Fibroblast of lung (primary cell): ENCODE results near the gene ODAD4. TPM values are rescaled to one million over a fixed set of nuclear protein-coding genes. Genes with fewer than 3 reads are reported as not detected.

Source experiments
- DNase-seq, 2 donors: peaks; one replicate each; pipeline versions ENCODE4 v3.0.0 to v3.0.0-alpha.2; 2010; ENCODE audit warnings: low read depth in 2 of 2
- H2AFZ ChIP-seq: 2 replicates; pipeline ENCODE4 v1.5.1; 2012; ENCODE audit warnings: low read length, control low read depth, inconsistent platforms
- H3K27ac ChIP-seq: 2 replicates; pipeline ENCODE4 v1.5.1; 2011; ENCODE audit warnings: low read length, control low read depth; ENCODE audit not compliant: insufficient read depth
- H3K27me3 ChIP-seq: 2 replicates; pipeline ENCODE4 v1.5.1; 2011; ENCODE audit warnings: mild to moderate bottlenecking, low read length; ENCODE audit not compliant: control insufficient read depth, insufficient read depth
- H3K36me3 ChIP-seq: 2 replicates; pipeline ENCODE4 v1.5.1; 2011; ENCODE audit warnings: low read length; ENCODE audit not compliant: control insufficient read depth, insufficient read depth
- H3K4me1 ChIP-seq: 2 replicates; pipeline ENCODE4 v1.5.1; 2011; ENCODE audit warnings: low read length; ENCODE audit not compliant: control insufficient read depth, insufficient read depth; ENCODE audit errors: extremely low read depth
- H3K4me2 ChIP-seq: 2 replicates; pipeline ENCODE4 v1.5.1; 2011; ENCODE audit warnings: low read length, control low read depth; ENCODE audit not compliant: insufficient read depth; ENCODE audit errors: extremely low read depth
- H3K4me3 ChIP-seq, 4 experiments: fragments of 200-600 bp in 1 of 4; sonication (generic) in 1 of 4; replicated peaks in 1 of 4; 2 replicates each; pipeline ENCODE4 v1.5.1; 2011 to 2016; ENCODE audit warnings: low read length in 4 of 4, low read depth in 3 of 4, mild to moderate bottlenecking in 3 of 4, control low read depth in 2 of 4, inconsistent platforms in 1 of 4, mixed read lengths in 1 of 4; ENCODE audit not compliant: insufficient read depth in 1 of 4; ENCODE audit errors: control extremely low read depth in 1 of 4
- H3K79me2 ChIP-seq: 2 replicates; pipeline ENCODE4 v1.5.1; 2012; ENCODE audit warnings: mild to moderate bottlenecking, low read length, inconsistent platforms; ENCODE audit not compliant: control insufficient read depth, insufficient read depth
- H3K9ac ChIP-seq: 2 replicates; pipeline ENCODE4 v1.5.1; 2011; ENCODE audit warnings: mild to moderate bottlenecking, low read length, control low read depth; ENCODE audit not compliant: insufficient read depth
- H3K9me3 ChIP-seq: 2 replicates; pipeline ENCODE4 v1.5.1; 2012; ENCODE audit warnings: low read depth, low read length; ENCODE audit not compliant: control insufficient read depth, insufficient read depth
- H4K20me1 ChIP-seq: 2 replicates; pipeline ENCODE4 v1.5.1; 2011; ENCODE audit warnings: low read length; ENCODE audit not compliant: control insufficient read depth, insufficient read depth; ENCODE audit errors: extremely low read depth
- EZH2 ChIP-seq: IDR thresholded peaks from 2 replicates; pipeline ENCODE4 v1.5.1; 2012; ENCODE audit warnings: low read length, control low read depth, mild to moderate bottlenecking; ENCODE audit errors: missing control alignments
- polyA plus RNA-seq, 2 donors: library from polyadenylated mRNA; depleted of rRNA in 1 of 2; stranded (reverse) in 1 of 2; unstranded in 1 of 2; fragments of >200 nt; gene quantifications; 2 replicates each; pipeline ENCODE4 v1.2.1, GENCODE V29; 2011 to 2012; ENCODE audit warnings: missing spikeins in 1 of 2
- total RNA-seq: library from RNA; depleted of rRNA; stranded (reverse); fragments of >200 nt; gene quantifications from 2 replicates; pipeline ENCODE4 v1.2.1, GENCODE V29; 2014
- TF ChIP-seq, protein P1 (sequence below), 2 donors: IDR thresholded peaks in 1 of 2; conservative IDR thresholded peaks in 1 of 2; 1 replicate in 1 of 2; 2 replicates in 1 of 2; pipeline ENCODE4 v1.5.1; 2011 to 2012; ENCODE audit warnings: low read length in 2 of 2, control low read depth in 1 of 2, inconsistent platforms in 1 of 2, low read depth in 1 of 2, mild to moderate bottlenecking in 1 of 2

The ODAD4 gene
- total and polyA plus RNA-seq, 2 donors (not counting 1 experiment from before 2014, with no cell fraction given): 0.36 to 0.99 TPM

DNA sequence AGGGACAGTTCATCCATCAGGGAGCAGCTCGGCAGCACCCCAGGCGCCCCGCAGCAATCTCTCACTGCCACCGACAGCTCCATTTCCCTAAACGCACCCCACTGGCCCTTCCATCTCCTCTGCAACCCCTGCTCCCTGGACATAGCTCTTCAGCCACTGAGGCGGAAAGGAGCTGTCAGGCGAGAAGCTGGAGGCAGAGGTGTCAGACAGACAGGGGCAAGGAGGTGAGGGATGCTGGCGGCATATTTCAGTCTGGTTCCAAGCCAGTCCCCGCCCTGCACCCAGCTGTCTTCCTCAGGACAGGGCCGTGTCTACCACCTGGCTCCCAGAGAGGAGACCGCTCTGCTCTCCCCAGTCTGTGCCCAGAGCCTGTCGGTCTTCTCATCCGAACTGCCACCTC, 21.3 kb upstream of the ODAD4 start:
- Histone ChIP-seq H2AFZ (no peak overlapping the region), H4K20me1 (no peaks in the 10 kb centered on the region), H3K27ac (no peak overlapping the region), H3K36me3 (peaks cover 50% of the 10 kb centered on the region), H3K9me3 (no peaks in the 10 kb centered on the region), H3K4me1 (peaks cover 45% of the 10 kb centered on the region), H3K4me2 (no peak overlapping the region), H3K9ac (no peak overlapping the region), H3K79me2 (peaks cover 37% of the 10 kb centered on the region), H3K4me3 (no peak overlapping the region), H3K27me3 (no peaks in the 10 kb centered on the region)
- DNase-seq: no peak
- no peak for TF ChIP-seq EZH2
- TF ChIP-seq, protein P1, sequence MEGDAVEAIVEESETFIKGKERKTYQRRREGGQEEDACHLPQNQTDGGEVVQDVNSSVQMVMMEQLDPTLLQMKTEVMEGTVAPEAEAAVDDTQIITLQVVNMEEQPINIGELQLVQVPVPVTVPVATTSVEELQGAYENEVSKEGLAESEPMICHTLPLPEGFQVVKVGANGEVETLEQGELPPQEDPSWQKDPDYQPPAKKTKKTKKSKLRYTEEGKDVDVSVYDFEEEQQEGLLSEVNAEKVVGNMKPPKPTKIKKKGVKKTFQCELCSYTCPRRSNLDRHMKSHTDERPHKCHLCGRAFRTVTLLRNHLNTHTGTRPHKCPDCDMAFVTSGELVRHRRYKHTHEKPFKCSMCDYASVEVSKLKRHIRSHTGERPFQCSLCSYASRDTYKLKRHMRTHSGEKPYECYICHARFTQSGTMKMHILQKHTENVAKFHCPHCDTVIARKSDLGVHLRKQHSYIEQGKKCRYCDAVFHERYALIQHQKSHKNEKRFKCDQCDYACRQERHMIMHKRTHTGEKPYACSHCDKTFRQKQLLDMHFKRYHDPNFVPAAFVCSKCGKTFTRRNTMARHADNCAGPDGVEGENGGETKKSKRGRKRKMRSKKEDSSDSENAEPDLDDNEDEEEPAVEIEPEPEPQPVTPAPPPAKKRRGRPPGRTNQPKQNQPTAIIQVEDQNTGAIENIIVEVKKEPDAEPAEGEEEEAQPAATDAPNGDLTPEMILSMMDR (conservative IDR thresholded peaks at IDR 0.05 in 1 of 2, IDR thresholded peaks at IDR 0.05 in 1 of 2; ENCODE audit: low read depth in 1 of 2, low read length in 2 of 2): no peak

DNA sequence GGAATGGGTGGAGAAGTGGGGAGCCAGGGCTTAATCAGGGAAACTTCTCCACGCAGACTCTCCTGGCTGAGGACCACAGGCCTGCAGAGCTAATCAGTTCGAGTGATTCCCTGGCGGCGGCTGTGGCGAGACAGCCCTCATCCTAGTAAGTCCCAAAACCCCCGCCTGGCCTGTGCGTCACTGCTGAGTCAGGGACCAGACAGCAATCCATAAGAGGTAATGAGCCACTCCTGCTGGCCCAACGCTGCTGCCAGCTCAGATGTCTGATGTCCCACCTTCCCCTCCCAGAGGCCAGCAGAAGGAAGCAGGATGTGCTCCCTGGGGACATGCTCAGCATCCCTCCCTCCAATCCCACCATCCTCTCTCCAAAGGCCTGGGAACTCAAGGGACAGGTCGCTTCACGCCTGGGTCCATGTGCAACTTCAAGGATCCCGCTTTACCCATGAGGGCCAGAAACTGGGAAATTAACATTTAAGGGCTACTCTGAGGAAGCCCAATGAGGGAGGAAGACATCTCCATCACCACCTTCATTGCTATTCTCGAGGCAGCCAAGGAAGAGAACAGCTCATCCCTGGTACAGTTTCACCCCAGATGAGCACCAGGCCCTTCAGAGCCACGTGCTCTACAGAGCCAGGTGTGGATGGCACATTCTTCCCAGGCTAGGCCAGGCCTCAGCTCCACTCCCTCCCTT, 19.6 kb upstream of the ODAD4 start:
- Histone ChIP-seq H3K9ac (no peak overlapping the region), H3K4me2 (no peak overlapping the region), H3K27me3 (no peaks in the 10 kb centered on the region), H3K4me1 (peaks cover 56% of the 10 kb centered on the region), H3K9me3 (no peaks in the 10 kb centered on the region), H3K27ac (peak overlapping the region; percentile 60), H3K36me3 (peaks cover 43% of the 10 kb centered on the region), H2AFZ (no peak overlapping the region), H4K20me1 (no peaks in the 10 kb centered on the region), H3K79me2 (peaks cover 53% of the 10 kb centered on the region), H3K4me3 (no peak overlapping the region)
- peak; percentile 96 to 100 for DNase-seq
- TF ChIP-seq EZH2: no peak
- TF ChIP-seq, protein P1 (conservative IDR thresholded peaks at IDR 0.05 in 1 of 2, IDR thresholded peaks at IDR 0.05 in 1 of 2; ENCODE audit: low read depth in 1 of 2, low read length in 2 of 2): no peak

DNA sequence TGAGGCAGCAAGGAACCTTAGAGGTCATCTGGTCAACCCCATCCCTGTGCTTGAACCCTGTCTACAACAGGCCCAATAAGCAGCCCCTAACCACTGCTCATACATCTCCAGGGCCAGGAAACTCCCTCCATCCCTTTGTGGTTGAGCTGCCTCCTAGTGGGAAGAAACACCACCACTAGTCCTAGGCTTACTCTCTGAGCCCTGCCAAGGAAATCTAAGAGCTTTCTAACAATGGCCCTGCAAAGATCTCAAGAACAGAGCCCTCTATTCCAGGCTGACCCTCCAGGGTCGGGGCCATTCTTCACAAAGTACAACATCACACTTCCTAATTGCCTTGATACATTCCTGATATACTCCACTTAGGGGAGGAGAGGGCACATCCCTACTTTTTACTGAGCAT, 17.5 kb upstream of the ODAD4 start:
- Histone ChIP-seq H3K79me2 (peaks cover 70% of the 10 kb centered on the region), H2AFZ (no peak overlapping the region), H3K36me3 (peaks cover 33% of the 10 kb centered on the region)

More for the DNA sequence above, 17.5 kb upstream of the ODAD4 start:
- H3K27me3 ChIP-seq: no peaks in the 10 kb centered on the region
- peaks cover 47% of the 10 kb centered on the region for H3K4me1 ChIP-seq
- no peak overlapping the region for H3K4me2 ChIP-seq
- H4K20me1 ChIP-seq: no peaks in the 10 kb centered on the region
- H3K27ac ChIP-seq: no peak overlapping the region
- no peak overlapping the region for H3K4me3 ChIP-seq
- no peak for TF ChIP-seq EZH2
- TF ChIP-seq, protein P1 (conservative IDR thresholded peaks at IDR 0.05 in 1 of 2, IDR thresholded peaks at IDR 0.05 in 1 of 2; ENCODE audit: low read depth in 1 of 2, low read length in 2 of 2): peak in 1 of 2 donors; percentile 32
- no peak overlapping the region for H3K9ac ChIP-seq
- no peaks in the 10 kb centered on the region for H3K9me3 ChIP-seq
- DNase-seq: no peak
